Upper lobe of right lung (tissue), 1 donor: ENCODE measurements around the gene NOP56. TPM values are rescaled to one million over a fixed set of nuclear protein-coding genes. Genes with fewer than 3 reads are reported as not detected.

Experiments used
- ATAC-seq: fragments of 200-7000 bp; cut with Tn5 transposase; one replicate; pipeline ENCODE4 v1.9.1; 2020; ENCODE audit warnings: mild to moderate bottlenecking, moderate library complexity
- DNase-seq: peaks from one replicate; pipeline ENCODE4 v3.0.0-alpha.2; 2020
- H3K27ac ChIP-seq: fragments of 200-600 bp; one replicate; pipeline ENCODE4 v1.8.0; 2022
- H3K27me3 ChIP-seq: fragments of 200-600 bp; one replicate; pipeline ENCODE4 v1.8.0; 2022; ENCODE audit warnings: mild to moderate bottlenecking
- H3K36me3 ChIP-seq: fragments of 200-600 bp; one replicate; pipeline ENCODE4 v1.8.0; 2022
- H3K4me1 ChIP-seq: fragments of 200-600 bp; one replicate; pipeline ENCODE4 v1.8.0; 2022
- H3K4me3 ChIP-seq: fragments of 200-600 bp; one replicate; pipeline ENCODE4 v1.8.0; 2022; ENCODE audit warnings: mild to moderate bottlenecking
- H3K9me3 ChIP-seq: fragments of 200-600 bp; one replicate; pipeline ENCODE4 v1.8.0; 2022
- CTCF ChIP-seq: fragments of 200-600 bp; IDR thresholded peaks from one replicate; pipeline ENCODE4 v1.8.0; 2022; ENCODE audit warnings: antibody characterized with exemption
- intact Hi-C: fragments of 100-400 bp; cut with DNase I; formaldehyde crosslinking; loops from one replicate; pipeline ENCODE4 v1.11.0; 2022
- total RNA-seq: library from RNA; stranded (reverse); fragmentation: NEBNext Ultra II Directional; extraction: Animal tissue kit (Norgen Biotek cat#: 25700); gene quantifications from one replicate; pipeline ENCODE4 v1.2.1, GENCODE V29; 2021
- donor health status: DM: no; HTN: yes; CAD: no; lungs with severe emphysema.

Gene NOP56
- total RNA-seq, 1 donor from 2014 or later = 88.4 TPM

- intact Hi-C loops = no loop called here
Observed at GRCh38 chr20:2697768-2698167, 45.3 kb downstream of the NOP56 start.

GRCh38 chr20:2698186-2698817 is 45.9 kb downstream of the NOP56 start:
- no peaks in the 10 kb centered on the region for H3K9me3 ChIP-seq
- DNase-seq (no peak), ATAC-seq (no peak)
- H3K4me3 ChIP-seq = no peak overlapping the region
- intact Hi-C loops = no loop called here
- H3K27ac ChIP-seq = no peak overlapping the region
- H3K36me3 ChIP-seq = no peaks in the 10 kb centered on the region
- H3K4me1 ChIP-seq = peaks cover 11% of the 10 kb centered on the region
- H3K27me3 ChIP-seq = peaks cover 30% of the 10 kb centered on the region
- TF ChIP-seq CTCF = no peak

More at GRCh38 chr20:2697768-2698167, 45.3 kb downstream of the NOP56 start:
- no peaks in the 10 kb centered on the region for H3K36me3 ChIP-seq
- no peak overlapping the region for H3K4me3 ChIP-seq
- ATAC-seq (no peak), DNase-seq (no peak)
- peaks cover 30% of the 10 kb centered on the region for H3K27me3 ChIP-seq
- H3K9me3 ChIP-seq = no peaks in the 10 kb centered on the region
- H3K4me1 ChIP-seq = peaks cover 11% of the 10 kb centered on the region
- TF ChIP-seq CTCF = no peak
- no peak overlapping the region for H3K27ac ChIP-seq

GRCh38 chr20:2698912-2699311 is 46.5 kb downstream of the NOP56 start:
- Histone ChIP-seq H3K27ac (no peak overlapping the region), H3K36me3 (no peaks in the 10 kb centered on the region), H3K4me3 (no peak overlapping the region), H3K27me3 (peaks cover 27% of the 10 kb centered on the region), H3K4me1 (peaks cover 6% of the 10 kb centered on the region), H3K9me3 (no peaks in the 10 kb centered on the region)
- intact Hi-C loops = no loop called here
- DNase-seq (no peak), ATAC-seq (no peak)
- no peak for TF ChIP-seq CTCF

GRCh38 chr20:2699775-2700413 is 47.5 kb downstream of the NOP56 start:
- H3K36me3 ChIP-seq = no peaks in the 10 kb centered on the region
- H3K4me3 ChIP-seq = no peak overlapping the region
- intact Hi-C loops = no loop called here
- H3K27me3 ChIP-seq = peaks cover 19% of the 10 kb centered on the region
- DNase-seq (no peak), ATAC-seq (no peak)
- no peak for TF ChIP-seq CTCF
- H3K27ac ChIP-seq = no peak overlapping the region
- H3K9me3 ChIP-seq = no peaks in the 10 kb centered on the region
- H3K4me1 ChIP-seq = no peaks in the 10 kb centered on the region

GRCh38 chr20:2700913-2701620 is 48.6 kb downstream of the NOP56 start:
- DNase-seq (no peak), ATAC-seq (no peak)
- Histone ChIP-seq H3K4me3 (no peak overlapping the region), H3K27ac (no peak overlapping the region), H3K36me3 (no peaks in the 10 kb centered on the region), H3K27me3 (peaks cover 11% of the 10 kb centered on the region), H3K9me3 (no peaks in the 10 kb centered on the region), H3K4me1 (no peaks in the 10 kb centered on the region)
- TF ChIP-seq CTCF = no peak
- intact Hi-C loops = no loop called here
